HepG2 (cell line): ENCODE results near the gene SLC10A2. TPM values are rescaled to one million over a fixed set of nuclear protein-coding genes. Genes with fewer than 3 reads are reported as not detected.

ENCODE experiments used
- ATAC-seq: fragments of 200-7000 bp; cut with Tn5 transposase; 3 replicates; pipeline ENCODE4 v1.9.1; 2020; ENCODE audit warnings: mild to moderate bottlenecking, moderate library complexity
- BruUV-seq: library from RNA; stranded (reverse); fragments of 400-500 nt; replicated peaks from 2 replicates; lab custom pipeline; 2021; lab: Mats Ljungman, UMichigan
- CTCF ChIA-PET: fragments of 300-600 bp; formaldehyde crosslinking; extraction: SDS; loops from one replicate; lab custom pipeline; 2021; ENCODE audit warnings: low total read pairs, inconsistent platforms, low intra/inter-chr PET ratio; lab: Yijun Ruan, JAX
- POLR2A ChIA-PET: fragments of 350-600 bp; sonication (Branson Sonifier 250); formaldehyde crosslinking; loops from one replicate; lab custom pipeline; 2020; ENCODE audit warnings: antibody characterized with exemption, inconsistent platforms; lab: Yijun Ruan, JAX
- DNase-seq: peaks from one replicate; pipeline ENCODE4 v3.0.0-alpha.2; 2015; ENCODE audit warnings: low spot score
- FAIRE-seq: peaks from 3 replicates; lab custom pipeline; 2011; peaks lifted over from hg19 to GRCh38; lab: Jason Lieb, UNC
- H2AFZ ChIP-seq: one replicate; pipeline ENCODE4 v1.6.1; 2011; ENCODE audit warnings: low read length, inconsistent platforms
- H3K27ac ChIP-seq: fragments of 300-600 bp; 3 replicates; pipeline ENCODE4 v1.8.0; 2011; ENCODE audit warnings: mixed run types, mild to moderate bottlenecking, mixed read lengths, low read length, inconsistent platforms; ENCODE audit not compliant: insufficient read depth; ENCODE audit errors: extremely low read length
- H3K27me3 ChIP-seq, 2 experiments: fragments of 200-600 bp in 1 of 2; 2 replicates in 1 of 2; 3 replicates in 1 of 2; pipeline versions ENCODE4 v1.6.0 to v1.8.0; 2011; ENCODE audit warnings: low read length in 2 of 2, mild to moderate bottlenecking in 2 of 2, moderate library complexity in 2 of 2, inconsistent platforms in 1 of 2; ENCODE audit not compliant: insufficient read depth in 2 of 2, control insufficient read depth in 1 of 2
- H3K36me3 ChIP-seq, 2 experiments: fragments of 200-600 bp in 1 of 2; replicated peaks in 1 of 2; 2 replicates in 1 of 2; 3 replicates in 1 of 2; pipeline versions ENCODE4 v1.5.1 to v1.8.0; 2011; ENCODE audit warnings: low read length in 2 of 2, inconsistent platforms in 1 of 2; ENCODE audit not compliant: insufficient read depth in 2 of 2, control insufficient read depth in 1 of 2
- H3K4me1 ChIP-seq: 2 replicates; pipeline ENCODE4 v1.5.1; 2012; ENCODE audit warnings: low read length, inconsistent platforms; ENCODE audit not compliant: insufficient read depth
- H3K4me2 ChIP-seq: 2 replicates; pipeline ENCODE4 v1.6.0; 2011; ENCODE audit warnings: low read depth, low read length, inconsistent platforms
- H3K4me3 ChIP-seq, 3 experiments: fragments of 200-600 bp in 1 of 3; sonication (generic), shearing (Covaris generic) in 1 of 3; replicated peaks in 1 of 3; 2 replicates each; pipeline ENCODE4 v1.5.1; 2011 to 2016; ENCODE audit warnings: low read length in 3 of 3, inconsistent platforms in 2 of 3, low read depth in 2 of 3, mild to moderate bottlenecking in 2 of 3, control low read depth in 1 of 3, mixed read lengths in 1 of 3; ENCODE audit not compliant: insufficient read depth in 1 of 3
- H3K79me2 ChIP-seq: one replicate; pipeline ENCODE4 v1.6.1; 2011; ENCODE audit warnings: low read length, inconsistent platforms; ENCODE audit not compliant: insufficient read depth
- H3K9ac ChIP-seq: 2 replicates; pipeline ENCODE4 v1.6.0; 2011; ENCODE audit warnings: mild to moderate bottlenecking, low read depth, low read length, inconsistent platforms; ENCODE audit not compliant: insufficient read depth
- H3K9me3 ChIP-seq: 2 replicates; pipeline ENCODE4 v1.5.1; 2012; ENCODE audit warnings: mild to moderate bottlenecking, low read length
- H4K20me1 ChIP-seq: 2 replicates; pipeline ENCODE4 v1.6.0; 2011; ENCODE audit warnings: inconsistent platforms, mild to moderate bottlenecking, low read length, moderate library complexity; ENCODE audit not compliant: insufficient read depth
- DMTF1 ChIP-seq: sonication (generic); formaldehyde crosslinking; IDR thresholded peaks from 2 replicates; pipeline ENCODE4 v1.4.0; 2020; ENCODE audit warnings: mild to moderate bottlenecking, missing genetic modification reagents
- FOXA1 ChIP-seq, 2 experiments: fragments of 450-650 bp in 1 of 2; sonication (generic) in 1 of 2; formaldehyde crosslinking in 1 of 2; IDR thresholded peaks; 2 replicates each; pipeline versions ENCODE4 v1.4.0 to v1.6.1; 2016 to 2020; ENCODE audit warnings: missing genetic modification reagents in 1 of 2
- GTF3A ChIP-seq: sonication (generic); formaldehyde crosslinking; conservative IDR thresholded peaks from 2 replicates; pipeline ENCODE4 v1.4.0; 2020; ENCODE audit warnings: mild to moderate bottlenecking, missing genetic modification reagents
- IKZF4 ChIP-seq: sonication (generic); formaldehyde crosslinking; IDR thresholded peaks from 2 replicates; pipeline ENCODE4 v1.5.1; 2020; ENCODE audit warnings: borderline replicate concordance, mild to moderate bottlenecking, low read depth, missing genetic modification reagents; ENCODE audit errors: not compliant biosample characterization
- MTA1 ChIP-seq: sonication (generic); formaldehyde crosslinking; IDR thresholded peaks from 2 replicates; pipeline ENCODE4 v1.4.0; 2020; ENCODE audit warnings: missing genetic modification reagents, mild to moderate bottlenecking, borderline replicate concordance
- MYNN ChIP-seq: sonication (generic); formaldehyde crosslinking; IDR thresholded peaks from 2 replicates; pipeline ENCODE4 v1.4.0; 2020; ENCODE audit warnings: mild to moderate bottlenecking, low read depth, missing genetic modification reagents
- NR0B2 ChIP-seq: sonication (generic); formaldehyde crosslinking; IDR thresholded peaks from 2 replicates; pipeline ENCODE4 v1.4.0; 2020; ENCODE audit warnings: mild to moderate bottlenecking, missing genetic modification reagents
- PHF20 ChIP-seq: sonication (generic); formaldehyde crosslinking; IDR thresholded peaks from 2 replicates; pipeline ENCODE4 v1.5.0; 2020; ENCODE audit warnings: mild to moderate bottlenecking, missing genetic modification reagents
- POGZ ChIP-seq: sonication (generic); formaldehyde crosslinking; IDR thresholded peaks from 2 replicates; pipeline ENCODE4 v1.4.0; 2020; ENCODE audit warnings: mild to moderate bottlenecking, missing genetic modification reagents
- PRDM15 ChIP-seq: sonication (generic); formaldehyde crosslinking; IDR thresholded peaks from 2 replicates; pipeline ENCODE4 v1.4.0; 2020; ENCODE audit warnings: missing genetic modification reagents
- SNRNP70 ChIP-seq: fragments of 200-400 bp; formaldehyde crosslinking; IDR thresholded peaks from 2 replicates; pipeline ENCODE4 v1.6.1; 2017; ENCODE audit warnings: mild to moderate bottlenecking, low read depth, low read length, moderate library complexity
- ZBTB34 ChIP-seq: sonication (generic); formaldehyde crosslinking; IDR thresholded peaks from 2 replicates; pipeline ENCODE4 v1.8.0; 2022; ENCODE audit warnings: mild to moderate bottlenecking, missing genetic modification reagents
- ZNF143 ChIP-seq: sonication (generic); formaldehyde crosslinking; IDR thresholded peaks from 2 replicates; pipeline ENCODE4 v1.4.0; 2020; ENCODE audit warnings: missing genetic modification reagents
- ZNF503 ChIP-seq: sonication (generic); formaldehyde crosslinking; IDR thresholded peaks from 2 replicates; pipeline ENCODE4 v1.4.0; 2020; ENCODE audit warnings: missing genetic modification reagents
- ZNF616 ChIP-seq: sonication (generic); formaldehyde crosslinking; IDR thresholded peaks from 2 replicates; pipeline ENCODE4 v1.5.0; 2020; ENCODE audit warnings: low read depth, mild to moderate bottlenecking, missing genetic modification reagents
- WGBS: methylation state at CpG from one replicate; pipeline ENCODE4 v1.1.6; 2017; ENCODE audit warnings: low lambda C conversion rate; 5-methylcytosine and 5-hydroxymethylcytosine counted together
- in situ Hi-C: cut with HindIII; loops from 2 replicates; pipeline ENCODE4 v1.10.0; 2017; ENCODE audit warnings: low pct_unique_long_range_greater_than_20kb; ENCODE audit not compliant: extremely low pct_ligation_motif_present
- intact Hi-C: fragments of 100-400 bp; cut with micrococcal nuclease; formaldehyde crosslinking; loops from one replicate; pipeline ENCODE4 v1.10.0; 2022; ENCODE audit not compliant: unreplicated experiment
- polyA plus RNA-seq, 8 experiments: library from polyadenylated mRNA; depleted of rRNA in 3 of 8; stranded (reverse) in 7 of 8; unstranded in 1 of 8; fragments of >200 nt; fragmentation: Illumina TruSeq in 4 of 8; extraction: Trizol in 4 of 8; gene quantifications; 2 replicates each; pipeline versions ENCODE4 v1.2.1 to v1.2.3, GENCODE V29; 2011 to 2016; ENCODE audit warnings: low read depth in 4 of 8, missing spikeins in 1 of 8, mixed read lengths in 1 of 8; ENCODE audit not compliant: insufficient read depth in 1 of 8
- total RNA-seq, 5 experiments: library from RNA; depleted of rRNA; stranded (reverse); fragments of >200 nt; fragmentation: Illumina TruSeq; extraction: Trizol; gene quantifications; 2 replicates each; pipeline ENCODE4 v1.2.3, GENCODE V29; 2016; ENCODE audit warnings: low read depth in 1 of 5

SLC10A2 gene
- total and polyA plus RNA-seq, 2 of the 13 experiments (the other 11 are each of a cell fraction or from before 2014, with no cell fraction given) = not detected

- CTCF ChIA-PET = no interaction called here
- no peaks in the 10 kb centered on the region for H3K79me2 ChIP-seq
- FAIRE-seq (no peak), DNase-seq (no peak), ATAC-seq (no peak)
- no peaks in the 10 kb centered on the region for H3K4me1 ChIP-seq
- H3K36me3 ChIP-seq = no peaks in the 10 kb centered on the region
- no peak overlapping the region for H3K4me3 ChIP-seq
- H3K4me2 ChIP-seq = no peak overlapping the region
- no peak overlapping the region for H2AFZ ChIP-seq
- intact Hi-C loops = no loop called here
- H3K9ac ChIP-seq = no peak overlapping the region
- H3K27ac ChIP-seq = no peak overlapping the region
- H3K27me3 ChIP-seq = no peaks in the 10 kb centered on the region
- H3K9me3 ChIP-seq = no peaks in the 10 kb centered on the region
- in situ Hi-C loops = no loop called here
- BruUV-seq = no TSS peak
- POLR2A ChIA-PET = no interaction called here
- H4K20me1 ChIP-seq = no peaks in the 10 kb centered on the region
- WGBS = 0% methylated on average over 1 of the region's 1 CpG
- TF ChIP-seq MYNN (no peak), DMTF1 (CRISPR knock-in tag) (no peak), NR0B2 (no peak), FOXA1 (IDR thresholded peaks at IDR 0.05) (no peak), FOXA1 (CRISPR knock-in tag; IDR thresholded peaks at IDR 0.05) (no peak), SNRNP70 (no peak), PRDM15 (no peak), IKZF4 (CRISPR knock-in tag) (no peak), PHF20 (CRISPR knock-in tag) (no peak), ZBTB34 (CRISPR knock-in tag) (no peak), GTF3A (no peak), ZNF616 (CRISPR knock-in tag) (no peak), ZNF143 (CRISPR knock-in tag) (no peak), POGZ (no peak), ZNF503 (CRISPR knock-in tag) (no peak), MTA1 (CRISPR knock-in tag) (no peak)
Observed at GRCh38 chr13:103036268-103036667, 29.9 kb downstream of the SLC10A2 start.
